NCI-H1930 (cell line): Measurements from ENCODE around the gene RCCD1.

Source experiments
- DNase-seq, 2 experiments: peaks; one replicate each; lab custom pipeline; 2025; lab: John Stamatoyannopoulos, UW

Gene RCCD1

GRCh38 chr15:90966262-90966661 is 11.6 kb downstream of the RCCD1 start:
- DNase-seq, result no peak

- DNase-seq, result no peak
These were observed 12.5 kb downstream of the RCCD1 start for GRCh38 chr15:90967206-90967605.

GRCh38 chr15:90968434-90968833 is 13.8 kb downstream of the RCCD1 start:
- DNase-seq, result no peak

- no peak for DNase-seq
These were observed 15.6 kb downstream of the RCCD1 start for GRCh38 chr15:90970274-90970673.

GRCh38 chr15:90972133-90972532 is 17.4 kb downstream of the RCCD1 start:
- no peak for DNase-seq

GRCh38 chr15:90974216-90974615 is 19.5 kb downstream of the RCCD1 start:
- DNase-seq, result no peak

- no peak for DNase-seq
These were observed 24.9 kb downstream of the RCCD1 start for GRCh38 chr15:90979582-90979981.

GRCh38 chr15:90981681-90982080 is 27.0 kb downstream of the RCCD1 start:
- no peak for DNase-seq

- DNase-seq, result no peak
These were observed 27.5 kb downstream of the RCCD1 start for GRCh38 chr15:90982135-90982534.

GRCh38 chr15:90986790-90987507 is 32.3 kb downstream of the RCCD1 start:
- no peak for DNase-seq

GRCh38 chr15:90987561-90988141 is 33.0 kb downstream of the RCCD1 start:
- DNase-seq, result no peak

- DNase-seq, result no peak
These were observed 33.6 kb downstream of the RCCD1 start for GRCh38 chr15:90988296-90988695.

- no peak for DNase-seq
These were observed 34.5 kb downstream of the RCCD1 start for GRCh38 chr15:90989040-90989768.

GRCh38 chr15:90990446-90990845 is 35.8 kb downstream of the RCCD1 start:
- DNase-seq, result no peak

- no peak for DNase-seq
These were observed 37.1 kb downstream of the RCCD1 start for GRCh38 chr15:90991587-90992285.

GRCh38 chr15:90994059-90994416 is 39.4 kb downstream of the RCCD1 start:
- no peak for DNase-seq

- peak; percentile 92 to 93 for DNase-seq
These were observed 40.0 kb downstream of the RCCD1 start, which contains the start of gene PRC1 for GRCh38 chr15:90994417-90995311. Gene PRC1 (minus strand): TSS chr15:90994535. CDS start chr15:90994417, 118 bp downstream.

- no peak for DNase-seq
These were observed 44.1 kb downstream of the RCCD1 start for GRCh38 chr15:90998737-90999136.

- no peak for DNase-seq
These were observed 46.5 kb downstream of the RCCD1 start for GRCh38 chr15:91001209-91001608.

- DNase-seq, result no peak
These were observed 52.6 kb downstream of the RCCD1 start for GRCh38 chr15:91007266-91007665.
